OCI-LY3 (cell line): ENCODE measurements around the gene GCM1.

Experiments
- H2AFZ ChIP-seq: fragments of 200-600, 300-600 bp; shearing (Covaris generic); 2 replicates; pipeline ENCODE4 v1.6.0; 2014; ENCODE audit warnings: antibody characterized with exemption, low read depth, low read length
- H3K27ac ChIP-seq: fragments of 200-600, 300-600 bp; sonication (generic); 2 replicates; pipeline ENCODE4 v1.5.1; 2014; ENCODE audit warnings: mild to moderate bottlenecking, low read length, moderate library complexity, mixed read lengths
- H3K27me3 ChIP-seq: fragments of 200-600, 300-600 bp; sonication (generic); 2 replicates; pipeline ENCODE4 v1.6.1; 2014; ENCODE audit warnings: low read depth, low read length, mixed read lengths
- H3K36me3 ChIP-seq: fragments of 200-600, 300-600 bp; sonication (generic); replicated peaks from 2 replicates; pipeline ENCODE3; 2014; ENCODE audit warnings: low read depth, low read length, mixed read lengths
- H3K4me1 ChIP-seq: fragments of 300-600, 200-600 bp; sonication (generic); 2 replicates; pipeline ENCODE4 v1.6.1; 2014; ENCODE audit warnings: low read length, mixed read lengths
- H3K4me2 ChIP-seq: fragments of 200-600, 300-600 bp; sonication (generic); 2 replicates; pipeline ENCODE4 v1.6.1; 2014; ENCODE audit warnings: low read length, mixed read lengths
- H3K4me3 ChIP-seq: fragments of 300-600, 200-600 bp; sonication (generic); 2 replicates; pipeline ENCODE4 v1.5.1; 2014; ENCODE audit warnings: antibody characterized with exemption, mild to moderate bottlenecking, low read length, moderate library complexity
- H3K79me2 ChIP-seq: fragments of 300-600, 200-600 bp; shearing (Covaris generic); 2 replicates; pipeline ENCODE4 v1.6.1; 2014; ENCODE audit warnings: mild to moderate bottlenecking, low read length, mixed read lengths
- H3K9ac ChIP-seq: fragments of 300-600, 200-600 bp; shearing (Covaris generic); 2 replicates; pipeline ENCODE4 v1.6.0; 2014; ENCODE audit warnings: mild to moderate bottlenecking, low read length, moderate library complexity
- H3K9me3 ChIP-seq: fragments of 200-600, 300-600 bp; shearing (Covaris generic); 2 replicates; pipeline ENCODE4 v1.6.1; 2014; ENCODE audit warnings: low read length, mixed read lengths; ENCODE audit not compliant: insufficient read depth
- H4K20me1 ChIP-seq: fragments of 200-600, 300-600 bp; sonication (generic); 2 replicates; pipeline ENCODE4 v1.6.1; 2016; ENCODE audit warnings: low read length, mixed read lengths; ENCODE audit not compliant: insufficient read depth
- CTCF ChIP-seq: fragments of 200-600, 300-600 bp; sonication (generic); IDR thresholded peaks from 2 replicates; pipeline ENCODE4 v1.5.1; 2014; ENCODE audit warnings: antibody characterized with exemption, low read length, low read depth
- EZH2phosphoT487 ChIP-seq: fragments of 200-600 bp; shearing (Covaris generic); IDR thresholded peaks from 2 replicates; pipeline ENCODE4 v1.6.1; 2018; ENCODE audit warnings: antibody characterized with exemption, mixed run types, low read depth

Gene GCM1

GRCh38 chr6:53111865-53112264 lies 36.8 kb downstream of the GCM1 start:
- Histone ChIP-seq H3K27ac (no peak overlapping the region), H2AFZ (no peak overlapping the region), H3K4me2 (no peak overlapping the region), H3K4me3 (no peak overlapping the region), H3K79me2 (no peaks in the 10 kb centered on the region), H3K9me3 (no peaks in the 10 kb centered on the region), H3K36me3 (no peaks in the 10 kb centered on the region), H3K4me1 (no peaks in the 10 kb centered on the region), H3K9ac (no peak overlapping the region), H3K27me3 (no peaks in the 10 kb centered on the region), H4K20me1 (no peaks in the 10 kb centered on the region)
- no peak for TF ChIP-seq CTCF
- TF ChIP-seq EZH2phosphoT487: no peak

- no peak overlapping the region for H2AFZ ChIP-seq
Observed at GRCh38 chr6:53109612-53110011, 39.0 kb downstream of the GCM1 start.

GRCh38 chr6:53107091-53107490 lies 41.5 kb downstream of the GCM1 start:
- TF ChIP-seq EZH2phosphoT487 (no peak), CTCF (no peak)
- no peaks in the 10 kb centered on the region for H3K79me2 ChIP-seq
- H3K4me2 ChIP-seq: no peak overlapping the region
- no peaks in the 10 kb centered on the region for H3K36me3 ChIP-seq
- no peaks in the 10 kb centered on the region for H3K4me1 ChIP-seq
- H3K4me3 ChIP-seq: no peak overlapping the region
- H3K9ac ChIP-seq: no peak overlapping the region
- no peaks in the 10 kb centered on the region for H4K20me1 ChIP-seq
- H3K9me3 ChIP-seq: no peaks in the 10 kb centered on the region
- no peaks in the 10 kb centered on the region for H3K27me3 ChIP-seq
- H2AFZ ChIP-seq: no peak overlapping the region
- H3K27ac ChIP-seq: no peak overlapping the region

More at GRCh38 chr6:53109612-53110011, 39.0 kb downstream of the GCM1 start:
- Histone ChIP-seq H4K20me1 (no peaks in the 10 kb centered on the region), H3K27me3 (no peaks in the 10 kb centered on the region), H3K4me1 (no peaks in the 10 kb centered on the region), H3K4me3 (no peak overlapping the region), H3K36me3 (no peaks in the 10 kb centered on the region), H3K4me2 (no peak overlapping the region), H3K27ac (no peak overlapping the region), H3K79me2 (no peaks in the 10 kb centered on the region), H3K9ac (no peak overlapping the region), H3K9me3 (no peaks in the 10 kb centered on the region)
- TF ChIP-seq EZH2phosphoT487: no peak
- no peak for TF ChIP-seq CTCF

- Histone ChIP-seq H3K36me3 (peaks cover 8% of the 10 kb centered on the region), H3K79me2 (no peaks in the 10 kb centered on the region), H3K27me3 (no peaks in the 10 kb centered on the region), H3K4me3 (no peak overlapping the region), H3K9me3 (no peaks in the 10 kb centered on the region), H2AFZ (no peak overlapping the region), H4K20me1 (no peaks in the 10 kb centered on the region), H3K9ac (no peak overlapping the region), H3K27ac (no peak overlapping the region), H3K4me2 (no peak overlapping the region), H3K4me1 (no peaks in the 10 kb centered on the region)
- TF ChIP-seq CTCF: no peak
- no peak for TF ChIP-seq EZH2phosphoT487
Observed at GRCh38 chr6:53104916-53105315, 43.7 kb downstream of the GCM1 start.
